ENCODE data around the gene SPOCK1.

SPOCK1 gene

DNA sequence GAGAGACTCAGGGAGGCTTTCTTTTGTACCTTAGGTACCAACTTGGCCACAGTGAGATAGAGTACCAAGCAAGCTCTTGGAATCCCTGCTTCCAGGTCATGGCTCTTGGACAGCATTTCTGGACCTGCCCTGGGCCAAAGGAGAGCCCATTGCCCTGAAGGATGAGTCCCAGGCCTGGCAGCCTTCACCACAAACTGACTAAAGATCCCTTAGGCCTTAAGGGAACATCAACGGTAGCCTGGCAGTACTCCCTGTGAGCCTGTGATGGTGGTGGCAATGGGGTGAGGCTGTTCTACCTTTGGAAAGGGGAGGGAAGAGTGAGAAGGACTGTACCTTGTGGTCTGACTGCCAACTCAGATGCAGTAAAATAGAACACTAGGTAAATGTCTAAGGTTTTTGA, 334.6 kb downstream of the SPOCK1 start:
- Mint-ChIP-seq H3K27ac (no peak overlapping the region), H3K9me3 (peaks cover 1% of the 10 kb centered on the region), H3K4me1 (no peaks in the 10 kb centered on the region), H3K27me3 (no peaks in the 10 kb centered on the region), H3K4me3 (no peak overlapping the region), H3K36me3 (no peaks in the 10 kb centered on the region)
- no peak for ATAC-seq (ENCODE audit: low read depth)
- no peak for DNase-seq (ENCODE audit: low spot score in 2 of 2)

DNA sequence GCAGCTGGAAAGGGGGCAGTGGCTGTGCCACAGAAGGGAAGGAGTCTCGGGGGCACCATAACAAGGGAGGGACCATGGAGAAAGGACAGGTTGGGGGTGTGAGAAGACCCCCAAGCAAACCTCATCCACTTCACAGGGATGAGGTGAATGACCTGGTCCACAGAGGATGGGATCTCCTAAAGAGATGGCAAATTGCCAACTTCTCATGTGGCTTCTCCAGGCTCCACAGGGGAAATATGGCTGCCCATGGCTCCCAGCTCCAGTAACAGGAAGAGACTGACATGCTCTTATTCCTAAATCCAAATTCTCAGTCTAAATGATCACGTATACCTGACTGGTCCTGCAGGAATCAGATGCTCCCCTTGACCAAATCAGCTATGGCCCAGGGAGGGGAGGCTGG, 340.4 kb downstream of the SPOCK1 start:
- H3K9me3 Mint-ChIP-seq, result peaks cover under 1% of the 10 kb centered on the region
- no peaks in the 10 kb centered on the region for H3K27me3 Mint-ChIP-seq
- no peak for DNase-seq (ENCODE audit: low spot score in 2 of 2)
- H3K4me3 Mint-ChIP-seq, result no peak overlapping the region
- no peak overlapping the region for H3K27ac Mint-ChIP-seq
- no peak for ATAC-seq (ENCODE audit: low read depth)
- H3K36me3 Mint-ChIP-seq, result no peaks in the 10 kb centered on the region
- no peaks in the 10 kb centered on the region for H3K4me1 Mint-ChIP-seq

DNA sequence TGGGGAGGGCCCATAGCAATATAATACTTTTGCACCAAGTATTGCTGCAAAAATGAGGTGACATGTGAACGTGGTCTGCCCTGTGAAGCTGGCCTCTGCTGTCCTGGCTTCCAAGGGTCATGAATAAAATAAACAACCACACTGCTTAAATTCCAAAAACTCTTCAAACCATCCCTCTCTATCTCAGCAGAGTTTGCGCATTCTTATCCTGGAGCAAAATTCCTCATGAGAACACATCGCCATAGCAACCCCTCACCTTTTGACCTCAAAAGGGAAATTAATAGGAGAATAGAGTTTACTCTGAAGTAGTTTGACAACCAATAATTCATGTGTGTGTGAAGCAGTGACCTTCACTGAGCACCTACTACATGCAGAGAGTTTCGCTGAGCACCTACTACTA, 342.9 kb downstream of the SPOCK1 start:
- Mint-ChIP-seq H3K27ac (no peak overlapping the region), H3K9me3 (peaks cover 2% of the 10 kb centered on the region), H3K4me3 (no peak overlapping the region), H3K36me3 (no peaks in the 10 kb centered on the region), H3K4me1 (no peaks in the 10 kb centered on the region), H3K27me3 (no peaks in the 10 kb centered on the region)
- ATAC-seq (ENCODE audit: low read depth) (no peak), DNase-seq (ENCODE audit: low spot score in 2 of 2) (no peak)

DNA sequence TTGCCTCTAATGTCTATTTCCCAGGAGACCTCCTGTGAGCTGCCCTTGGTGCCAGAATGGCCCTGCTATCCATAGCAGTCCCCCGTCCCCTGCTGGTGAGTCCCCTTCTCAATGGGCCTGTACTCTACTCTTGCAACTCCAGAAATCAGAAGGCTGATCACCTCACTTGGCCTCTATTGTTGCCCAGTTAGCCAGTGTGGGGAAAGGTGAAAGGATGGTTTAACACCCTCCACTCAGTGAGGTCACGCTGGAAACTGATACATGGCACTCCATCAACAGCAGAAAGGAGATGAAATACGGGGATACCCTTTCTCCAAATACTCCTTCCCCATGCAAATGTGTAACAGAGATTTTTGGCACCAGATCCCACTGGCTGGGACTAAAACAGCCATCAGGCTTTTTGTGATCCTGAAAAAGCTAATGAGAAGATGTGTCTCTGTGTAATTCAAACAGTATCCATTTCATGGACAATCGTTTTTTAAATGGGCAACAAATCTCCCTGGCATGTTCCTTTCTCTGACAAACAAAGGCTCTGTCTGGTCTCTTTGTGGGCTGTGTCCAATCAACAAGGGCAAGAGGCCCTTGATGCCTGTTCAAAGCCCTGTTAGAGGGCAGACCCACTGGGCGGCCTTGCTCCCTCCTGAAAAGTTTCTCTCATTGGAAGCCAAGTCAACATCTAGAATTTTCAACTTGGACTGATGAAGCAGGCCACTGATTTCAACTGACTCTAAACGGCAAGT, 343.7 kb downstream of the SPOCK1 start:
- ATAC-seq (ENCODE audit: low read depth), result no peak
- no peaks in the 10 kb centered on the region for H3K36me3 Mint-ChIP-seq
- H3K4me3 Mint-ChIP-seq, result no peak overlapping the region
- no peaks in the 10 kb centered on the region for H3K27me3 Mint-ChIP-seq
- no peak for DNase-seq (ENCODE audit: low spot score in 2 of 2)
- H3K27ac Mint-ChIP-seq, result no peak overlapping the region
- H3K4me1 Mint-ChIP-seq, result no peaks in the 10 kb centered on the region
- peaks cover 2% of the 10 kb centered on the region for H3K9me3 Mint-ChIP-seq

DNA sequence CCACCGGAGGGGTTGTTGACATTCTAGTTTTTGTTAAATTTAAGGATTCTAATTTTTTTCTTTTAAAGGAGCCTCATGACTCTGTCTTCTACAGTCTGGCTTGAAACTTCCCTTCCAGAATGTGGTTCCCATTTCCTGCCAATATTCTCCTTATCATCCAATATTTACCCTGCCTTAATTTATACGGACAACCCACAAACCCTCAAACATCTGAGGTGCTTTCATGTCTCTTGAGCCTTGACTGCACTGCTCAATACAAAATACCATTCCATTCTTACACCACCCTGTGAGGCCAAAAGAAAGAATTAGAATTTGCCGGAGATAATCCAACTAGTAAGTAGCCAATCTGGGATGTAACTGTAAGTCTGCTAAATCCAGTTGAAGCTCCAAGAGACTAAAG, 346.5 kb downstream of the SPOCK1 start:
- Mint-ChIP-seq H3K27ac (no peak overlapping the region), H3K4me1 (no peaks in the 10 kb centered on the region)

DNA sequence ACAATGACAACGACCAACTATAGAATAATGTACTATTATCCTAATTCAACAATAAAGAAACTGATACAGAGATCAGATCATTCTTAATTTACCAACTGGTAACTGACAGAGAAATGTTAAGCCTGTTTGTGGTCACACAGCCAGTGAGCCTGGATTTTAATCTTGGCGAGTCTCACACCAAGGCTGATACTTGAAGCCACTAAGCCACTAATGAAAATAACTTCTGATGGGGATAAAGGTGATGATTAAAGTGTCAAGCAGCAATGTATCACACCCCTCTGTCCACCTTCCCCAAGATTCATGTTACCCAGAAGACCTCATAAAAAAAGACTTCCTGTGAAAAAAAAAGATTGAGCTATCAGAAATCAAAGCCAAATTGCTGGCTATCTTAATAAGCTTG, 350.5 kb downstream of the SPOCK1 start:
- DNase-seq (ENCODE audit: low spot score in 2 of 2) (no peak), ATAC-seq (ENCODE audit: low read depth) (no peak)
- peaks cover under 1% of the 10 kb centered on the region for H3K9me3 Mint-ChIP-seq
- peaks cover 1% of the 10 kb centered on the region for H3K27me3 Mint-ChIP-seq
- H3K4me3 Mint-ChIP-seq, result no peak overlapping the region
- H3K4me1 Mint-ChIP-seq, result no peaks in the 10 kb centered on the region
- no peaks in the 10 kb centered on the region for H3K36me3 Mint-ChIP-seq
- no peak overlapping the region for H3K27ac Mint-ChIP-seq

More for the DNA sequence above, 346.5 kb downstream of the SPOCK1 start:
- Mint-ChIP-seq H3K4me3 (no peak overlapping the region), H3K36me3 (no peaks in the 10 kb centered on the region), H3K27me3 (no peaks in the 10 kb centered on the region), H3K9me3 (peaks cover 2% of the 10 kb centered on the region)
- DNase-seq (ENCODE audit: low spot score in 2 of 2) (no peak), ATAC-seq (ENCODE audit: low read depth) (no peak)

DNA sequence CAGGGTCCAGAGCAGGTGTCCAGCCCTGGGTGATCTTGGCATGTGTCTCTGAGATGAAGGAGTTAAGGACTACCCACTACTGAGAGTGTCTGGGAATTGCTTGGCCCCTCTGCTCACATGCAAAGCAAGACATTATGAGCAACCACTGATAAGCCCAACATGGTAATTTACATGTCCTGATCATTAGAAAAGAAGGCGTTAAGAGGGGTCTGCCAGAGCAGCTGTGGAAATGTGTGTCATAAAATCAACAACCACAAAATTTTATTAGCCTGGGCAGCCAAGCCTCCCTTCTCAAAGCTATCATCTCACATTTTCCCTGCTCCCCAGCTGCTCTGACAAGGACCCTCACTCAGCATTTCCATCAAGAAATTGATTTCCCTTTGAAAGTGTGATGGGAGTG, 351.0 kb downstream of the SPOCK1 start:
- DNase-seq (ENCODE audit: low spot score in 2 of 2), result no peak
- no peaks in the 10 kb centered on the region for H3K36me3 Mint-ChIP-seq
- ATAC-seq (ENCODE audit: low read depth), result no peak
- peaks cover 1% of the 10 kb centered on the region for H3K27me3 Mint-ChIP-seq
- no peak overlapping the region for H3K27ac Mint-ChIP-seq
- H3K4me3 Mint-ChIP-seq, result no peak overlapping the region
- H3K9me3 Mint-ChIP-seq, result no peaks in the 10 kb centered on the region
- no peaks in the 10 kb centered on the region for H3K4me1 Mint-ChIP-seq

DNA sequence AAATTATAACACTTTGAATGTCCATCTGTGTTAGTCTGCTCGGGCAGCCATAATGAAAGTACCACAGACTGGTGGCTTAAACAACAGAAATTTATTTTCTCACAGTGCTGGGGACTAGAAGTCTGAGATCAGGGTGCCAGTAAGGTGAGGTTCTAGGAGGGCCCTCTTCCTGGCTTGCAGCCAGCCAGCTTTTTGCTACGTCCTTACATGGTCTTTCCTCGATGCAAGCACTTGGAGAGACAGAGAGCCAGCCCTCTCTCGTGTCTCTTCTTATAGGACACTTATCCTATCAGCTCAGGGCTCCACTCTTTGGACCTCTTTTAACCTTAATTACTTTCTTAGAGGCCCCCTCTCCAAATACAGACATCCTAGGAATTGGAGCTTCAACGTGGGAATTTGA, 351.8 kb downstream of the SPOCK1 start:
- no peak overlapping the region for H3K27ac Mint-ChIP-seq
- peaks cover 1% of the 10 kb centered on the region for H3K27me3 Mint-ChIP-seq
- no peaks in the 10 kb centered on the region for H3K4me1 Mint-ChIP-seq
- no peak for DNase-seq (ENCODE audit: low spot score in 2 of 2)
- no peaks in the 10 kb centered on the region for H3K9me3 Mint-ChIP-seq
- H3K4me3 Mint-ChIP-seq, result no peak overlapping the region
- ATAC-seq (ENCODE audit: low read depth), result no peak
- H3K36me3 Mint-ChIP-seq, result no peaks in the 10 kb centered on the region

DNA sequence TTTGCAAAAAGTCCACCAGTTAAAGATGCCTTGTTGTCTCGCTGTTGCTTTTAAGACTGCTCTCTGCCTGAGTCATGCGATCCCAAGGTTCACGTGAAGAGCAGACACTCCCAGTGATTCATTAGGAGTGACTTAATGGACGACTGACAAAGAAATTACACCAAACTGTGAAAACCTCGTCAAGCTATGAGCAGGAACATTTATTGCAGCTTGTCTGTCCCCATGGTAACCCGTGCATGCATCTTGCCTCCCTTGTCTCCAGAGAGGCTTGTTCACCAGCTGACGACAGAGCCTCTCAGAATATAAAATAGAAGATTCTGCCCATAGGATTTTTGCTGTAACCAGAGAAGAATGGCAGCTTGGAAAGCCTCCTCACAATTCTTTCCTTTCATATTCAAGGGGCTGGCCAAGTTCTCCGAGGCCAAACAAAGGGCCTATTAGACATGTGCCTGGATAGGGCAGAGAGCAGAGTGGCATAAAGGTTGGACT, 352.7 kb downstream of the SPOCK1 start:
- Mint-ChIP-seq H3K4me1 (no peaks in the 10 kb centered on the region), H3K27ac (no peak overlapping the region), H3K4me3 (no peak overlapping the region), H3K27me3 (peaks cover 1% of the 10 kb centered on the region), H3K36me3 (no peaks in the 10 kb centered on the region), H3K9me3 (no peaks in the 10 kb centered on the region)
- no peak for ATAC-seq (ENCODE audit: low read depth)
- no peak for DNase-seq (ENCODE audit: low spot score in 2 of 2)

DNA sequence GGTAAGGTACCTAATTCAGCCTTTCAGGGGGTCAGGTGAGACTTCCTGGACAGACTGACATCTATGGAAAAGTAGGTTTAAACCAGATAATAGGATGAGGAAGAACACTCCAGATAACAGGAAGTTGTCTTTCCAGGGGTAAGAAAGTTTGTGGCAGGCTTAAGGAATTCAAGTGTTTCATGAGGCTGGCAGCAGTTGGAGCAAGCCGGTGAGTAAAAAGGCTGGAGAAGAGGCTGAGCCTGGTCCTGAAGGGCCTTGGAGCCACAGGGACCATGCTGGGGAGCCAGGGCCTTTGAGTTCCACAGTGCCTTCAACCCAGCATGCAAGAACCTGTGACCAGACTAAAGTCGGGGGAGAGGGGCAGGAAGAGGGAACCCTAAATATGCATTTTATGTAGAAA, 353.4 kb downstream of the SPOCK1 start:
- H3K9me3 Mint-ChIP-seq, result no peaks in the 10 kb centered on the region
- H3K36me3 Mint-ChIP-seq, result no peaks in the 10 kb centered on the region
- no peak for ATAC-seq (ENCODE audit: low read depth)

DNA sequence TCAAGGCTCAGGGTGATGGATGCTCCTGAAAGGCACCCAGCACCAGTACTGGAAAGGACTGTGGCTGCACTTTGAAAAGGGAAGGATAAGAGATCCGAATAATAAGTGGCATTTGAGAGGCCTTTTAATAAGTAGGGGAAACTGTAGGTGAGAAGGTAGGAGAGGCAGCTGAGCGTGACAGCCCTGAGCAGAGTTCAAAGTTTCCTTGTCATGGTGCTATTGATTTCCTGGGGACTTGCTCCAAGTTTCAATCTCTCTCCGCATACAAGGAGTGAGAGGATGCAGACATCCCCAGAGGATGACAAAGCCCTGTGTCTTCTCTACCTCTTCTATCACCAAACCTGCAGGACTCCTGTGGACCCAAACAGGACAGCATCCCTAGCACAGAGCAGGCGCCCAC, 354.5 kb downstream of the SPOCK1 start:
- no peak for ATAC-seq (ENCODE audit: low read depth)
- Mint-ChIP-seq H3K9me3 (no peaks in the 10 kb centered on the region), H3K27ac (no peak overlapping the region), H3K4me1 (no peaks in the 10 kb centered on the region), H3K36me3 (no peaks in the 10 kb centered on the region), H3K4me3 (no peak overlapping the region), H3K27me3 (peaks cover 3% of the 10 kb centered on the region)
- DNase-seq (ENCODE audit: low spot score in 2 of 2), result no peak

More for the DNA sequence above, 353.4 kb downstream of the SPOCK1 start:
- no peak overlapping the region for H3K27ac Mint-ChIP-seq
- peaks cover 1% of the 10 kb centered on the region for H3K27me3 Mint-ChIP-seq
- no peak overlapping the region for H3K4me3 Mint-ChIP-seq
- DNase-seq (ENCODE audit: low spot score in 2 of 2), result no peak
- H3K4me1 Mint-ChIP-seq, result no peaks in the 10 kb centered on the region

DNA sequence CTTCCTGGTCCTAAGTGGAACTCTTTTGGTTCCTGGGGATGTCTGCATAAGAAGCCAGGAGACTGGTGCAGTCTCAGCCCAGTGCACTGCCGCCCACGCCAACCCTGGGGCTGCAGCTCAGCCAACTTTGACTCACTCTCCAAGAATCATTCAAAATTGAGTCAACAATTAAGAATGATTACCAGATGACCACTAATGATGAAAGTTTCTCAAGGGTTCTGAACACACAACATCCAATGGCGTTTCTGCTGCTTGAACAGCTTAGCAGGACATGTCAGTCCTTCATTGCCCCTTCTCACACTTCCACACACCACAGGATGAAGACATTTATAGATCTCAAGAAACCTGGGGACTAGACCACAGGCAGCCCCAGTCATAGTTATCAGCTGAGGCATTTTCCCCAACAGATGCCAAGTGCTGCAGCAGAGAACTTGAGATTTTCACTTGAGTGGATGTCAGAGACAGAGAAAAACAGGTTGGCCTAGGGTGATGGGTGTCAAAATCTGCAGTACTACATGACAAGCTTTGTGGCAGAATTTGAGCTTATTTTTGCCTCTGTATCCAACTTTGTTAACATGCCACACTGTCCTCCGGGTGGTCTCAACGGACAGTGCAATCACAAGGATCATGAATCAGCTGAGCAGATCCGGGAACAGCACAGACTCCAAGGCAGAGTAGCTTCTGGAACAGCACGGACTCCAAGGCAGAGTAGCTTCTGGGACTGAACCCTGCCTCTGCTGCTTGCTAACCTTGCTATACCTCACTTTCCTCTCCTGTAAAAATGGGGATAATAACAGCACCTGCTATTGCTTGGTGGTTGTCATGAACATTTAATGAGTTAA, 356.1 kb downstream of the SPOCK1 start:
- Mint-ChIP-seq H3K27me3 (peaks cover 3% of the 10 kb centered on the region), H3K9me3 (no peaks in the 10 kb centered on the region), H3K4me3 (no peak overlapping the region), H3K36me3 (no peaks in the 10 kb centered on the region), H3K4me1 (no peaks in the 10 kb centered on the region), H3K27ac (no peak overlapping the region)
- ATAC-seq (ENCODE audit: low read depth) (no peak), DNase-seq (ENCODE audit: low spot score in 2 of 2) (no peak)

DNA sequence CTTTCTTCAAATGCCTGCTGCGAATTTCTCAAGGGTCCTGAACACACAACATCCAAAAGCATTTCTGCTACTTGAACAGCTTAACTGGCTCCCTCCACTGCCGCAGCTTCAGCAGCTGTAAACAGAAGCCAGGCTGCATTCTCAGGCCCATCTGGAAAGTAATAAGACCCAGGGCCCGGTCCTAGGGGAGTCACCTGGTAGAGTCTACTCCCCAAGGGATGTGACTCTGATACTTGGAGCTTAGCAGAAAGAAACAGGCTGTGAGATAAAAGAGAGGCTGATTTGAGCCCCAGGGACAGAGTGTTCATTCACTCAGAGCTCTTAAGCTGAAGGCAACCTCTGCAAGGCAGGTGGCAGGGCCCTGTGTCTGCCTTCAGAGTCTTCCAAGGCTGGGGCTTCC, 356.8 kb downstream of the SPOCK1 start:
- Mint-ChIP-seq H3K36me3 (no peaks in the 10 kb centered on the region), H3K27ac (no peak overlapping the region), H3K4me1 (no peaks in the 10 kb centered on the region), H3K27me3 (peaks cover 3% of the 10 kb centered on the region), H3K4me3 (no peak overlapping the region), H3K9me3 (no peaks in the 10 kb centered on the region)
- ATAC-seq (ENCODE audit: low read depth) (no peak), DNase-seq (ENCODE audit: low spot score in 2 of 2) (no peak)

DNA sequence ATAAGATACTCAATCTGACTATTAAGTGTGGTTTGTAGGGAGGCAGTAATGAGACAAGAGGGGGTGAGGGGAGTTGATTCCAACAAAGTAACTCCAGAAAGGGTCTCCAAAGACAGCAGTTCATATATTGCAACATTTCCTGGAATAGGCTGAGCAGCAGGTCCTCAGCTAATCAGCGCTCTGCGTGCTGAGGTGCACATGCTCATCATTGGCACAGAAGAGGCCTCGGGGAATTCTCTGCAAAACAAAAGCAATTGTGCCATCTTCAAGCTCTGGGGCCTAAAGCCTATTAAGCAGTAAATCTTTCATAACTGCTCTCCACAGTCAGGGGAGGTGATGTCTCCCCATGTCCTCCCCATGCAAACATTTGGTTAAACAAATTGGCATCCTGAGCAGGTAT, 357.3 kb downstream of the SPOCK1 start:
- no peaks in the 10 kb centered on the region for H3K4me1 Mint-ChIP-seq
- ATAC-seq (ENCODE audit: low read depth) (no peak), DNase-seq (ENCODE audit: low spot score in 2 of 2) (no peak)
- H3K4me3 Mint-ChIP-seq, result no peak overlapping the region
- H3K27me3 Mint-ChIP-seq, result peaks cover 3% of the 10 kb centered on the region
- H3K36me3 Mint-ChIP-seq, result no peaks in the 10 kb centered on the region
- no peaks in the 10 kb centered on the region for H3K9me3 Mint-ChIP-seq
- H3K27ac Mint-ChIP-seq, result no peak overlapping the region

Measured in memory B cell (primary cell).